GM18517 (cell line): ENCODE results near the gene TMBIM1.
A peak's percentile ranks its signal among the peaks of the same experiment; 100 is the strongest.

Source experiments
- ATAC-seq: cut with Tn5 transposase; IDR thresholded peaks from one replicate; pipeline ENCODE4 v1.9.1; 2021; ENCODE audit warnings: mild to moderate bottlenecking, moderate library complexity; ENCODE audit not compliant: unreplicated experiment

The TMBIM1 gene

GRCh38 chr2:218293715-218294429, 1.6 kb upstream of the TMBIM1 start:
- no peak for ATAC-seq

GRCh38 chr2:218291318-218292047, 820 bp downstream of the TMBIM1 start:
- ATAC-seq, result no peak

DNA sequence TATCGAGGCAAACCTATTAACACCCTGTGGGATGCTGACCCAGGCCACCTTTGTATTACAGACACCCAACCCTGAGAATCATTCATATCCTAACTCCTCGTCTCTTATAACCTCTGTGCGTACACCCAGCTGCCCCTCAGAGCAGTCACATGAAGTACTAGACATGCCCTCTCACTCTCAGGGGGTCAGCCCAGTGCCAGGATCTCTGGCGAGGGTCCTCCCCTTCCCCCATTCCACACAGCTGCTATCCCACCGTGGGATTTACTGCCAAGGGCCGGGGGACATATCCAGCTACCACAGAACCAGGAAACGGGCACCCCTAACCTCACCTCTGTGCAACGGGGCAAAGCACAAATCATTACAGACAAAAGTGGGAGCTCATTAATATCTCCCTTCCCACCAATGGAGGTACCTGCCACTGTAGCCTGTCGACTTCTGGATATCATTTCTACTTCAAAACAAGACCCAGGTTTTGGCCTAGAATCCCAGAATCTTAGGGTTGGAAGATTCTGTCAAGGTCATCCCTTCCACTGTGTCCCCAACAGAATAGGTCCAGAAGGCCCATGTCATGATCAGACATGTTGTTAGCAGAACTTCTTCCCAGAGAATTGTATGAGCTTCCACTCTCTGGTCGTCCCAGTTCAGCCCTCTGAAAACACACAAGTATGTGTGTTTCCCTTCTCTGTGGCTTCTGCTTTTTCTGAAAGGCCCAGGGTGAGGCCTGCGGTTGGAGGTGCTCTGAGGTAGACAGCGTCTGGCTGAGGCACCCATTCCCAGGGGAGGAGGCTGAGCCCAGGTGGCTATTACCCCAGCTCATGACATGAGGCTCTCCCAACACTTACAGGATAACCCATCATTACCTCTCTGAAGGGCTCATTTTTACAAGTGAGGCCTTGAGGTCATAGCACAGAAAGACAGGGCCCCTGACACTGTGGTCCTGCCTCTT, 1.7 kb downstream of the TMBIM1 start:
- peak; percentile 50 for ATAC-seq

- no peak for ATAC-seq
These were observed 2.5 kb downstream of the TMBIM1 start for GRCh38 chr2:218289639-218290315.

DNA sequence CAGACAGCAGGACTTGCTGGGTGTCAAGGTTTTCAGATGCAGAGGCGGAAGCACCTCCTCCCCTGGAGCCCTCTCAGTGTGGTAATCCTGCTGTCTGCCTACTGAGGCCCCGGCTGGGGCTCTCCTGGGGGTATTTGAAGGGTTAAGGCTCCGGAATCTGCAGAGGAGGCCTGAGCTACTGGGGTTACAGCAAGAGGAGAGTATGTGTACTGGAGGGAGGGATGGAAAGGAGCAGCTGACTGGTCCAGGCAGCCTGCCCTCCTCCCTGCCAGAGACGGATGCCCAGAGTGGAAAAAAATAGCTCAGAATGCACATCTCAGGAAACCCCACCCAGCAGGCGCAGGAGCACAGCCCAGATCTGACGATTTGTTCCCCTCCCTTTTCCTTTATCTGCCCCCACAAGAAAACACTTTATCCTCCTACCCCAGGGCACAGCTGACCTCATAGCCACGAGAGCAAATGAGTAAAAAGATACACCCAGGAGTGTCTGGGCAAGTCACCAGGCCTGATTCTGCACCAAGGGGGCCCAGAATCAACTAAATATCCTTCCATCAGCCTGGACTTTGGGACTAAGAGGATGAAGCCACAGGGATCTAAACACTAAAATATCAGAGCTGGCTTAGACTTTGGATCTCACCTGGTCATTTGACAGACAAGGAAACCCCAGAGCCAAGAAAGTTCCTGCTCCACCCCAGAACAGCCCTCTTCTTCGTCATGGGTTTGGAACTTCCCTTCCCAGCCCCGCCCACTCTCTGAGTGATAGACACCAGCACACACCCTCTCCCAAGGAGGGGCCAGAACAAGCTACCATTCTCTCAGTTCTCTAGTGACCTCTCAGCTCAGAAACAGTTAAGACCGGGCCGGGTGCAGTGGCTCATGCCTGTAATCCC, 5.5 kb downstream of the TMBIM1 start:
- peak; percentile 62 for ATAC-seq

DNA sequence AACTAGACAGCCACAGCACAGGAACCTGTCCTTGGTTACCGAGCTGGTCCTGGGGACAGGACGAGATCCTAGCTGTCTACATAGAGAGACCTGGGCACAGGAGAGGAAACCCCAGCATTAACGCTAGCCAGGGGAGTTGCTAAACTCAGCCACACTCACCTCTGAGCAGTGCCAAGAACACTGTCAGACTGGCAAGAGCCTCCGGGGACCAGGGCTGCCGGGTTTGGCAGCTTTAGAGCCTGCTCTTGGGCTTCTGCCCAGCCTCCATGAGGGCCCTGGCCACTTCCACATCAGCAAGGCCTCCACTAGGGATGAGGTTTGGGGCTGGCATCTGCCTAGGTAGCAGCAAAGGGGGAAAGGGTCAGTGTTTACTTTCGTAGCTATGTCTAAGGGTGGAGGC, 6.7 kb downstream of the TMBIM1 start:
- no peak for ATAC-seq

DNA sequence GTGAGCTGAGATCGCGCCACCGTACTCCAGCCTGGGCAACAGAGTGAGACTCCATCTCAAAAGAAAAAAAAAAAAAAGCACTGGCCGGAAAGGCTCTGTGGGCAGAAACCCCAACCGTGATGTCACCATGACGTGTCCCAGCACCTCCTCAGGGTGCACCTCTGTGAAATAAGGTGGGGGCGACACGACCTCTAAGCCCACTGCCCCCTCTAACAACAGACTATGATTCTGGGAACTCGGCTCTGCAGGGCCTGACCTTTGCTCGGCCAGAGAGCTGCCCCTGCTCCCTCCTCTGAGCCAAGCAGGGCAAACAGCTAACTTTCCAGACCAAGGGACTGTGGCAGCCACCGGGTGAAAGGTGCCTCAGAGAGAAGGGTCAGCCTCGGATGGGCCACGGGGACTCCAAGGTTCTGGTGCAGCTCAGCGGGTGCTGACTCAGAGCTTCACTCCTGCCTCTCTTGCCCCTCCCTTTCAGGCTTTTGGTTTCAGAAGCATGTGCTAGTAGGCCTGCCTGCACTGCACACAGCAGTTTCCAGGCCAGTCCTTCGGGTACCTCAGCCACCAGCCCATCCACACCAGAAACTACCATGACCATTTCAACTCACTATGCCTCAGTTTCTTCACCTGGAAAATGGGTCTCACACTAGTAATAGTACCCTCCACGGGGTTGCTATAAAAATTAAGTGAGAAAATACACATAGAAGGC, 8.0 kb downstream of the TMBIM1 start:
- peak; percentile 52 for ATAC-seq

DNA sequence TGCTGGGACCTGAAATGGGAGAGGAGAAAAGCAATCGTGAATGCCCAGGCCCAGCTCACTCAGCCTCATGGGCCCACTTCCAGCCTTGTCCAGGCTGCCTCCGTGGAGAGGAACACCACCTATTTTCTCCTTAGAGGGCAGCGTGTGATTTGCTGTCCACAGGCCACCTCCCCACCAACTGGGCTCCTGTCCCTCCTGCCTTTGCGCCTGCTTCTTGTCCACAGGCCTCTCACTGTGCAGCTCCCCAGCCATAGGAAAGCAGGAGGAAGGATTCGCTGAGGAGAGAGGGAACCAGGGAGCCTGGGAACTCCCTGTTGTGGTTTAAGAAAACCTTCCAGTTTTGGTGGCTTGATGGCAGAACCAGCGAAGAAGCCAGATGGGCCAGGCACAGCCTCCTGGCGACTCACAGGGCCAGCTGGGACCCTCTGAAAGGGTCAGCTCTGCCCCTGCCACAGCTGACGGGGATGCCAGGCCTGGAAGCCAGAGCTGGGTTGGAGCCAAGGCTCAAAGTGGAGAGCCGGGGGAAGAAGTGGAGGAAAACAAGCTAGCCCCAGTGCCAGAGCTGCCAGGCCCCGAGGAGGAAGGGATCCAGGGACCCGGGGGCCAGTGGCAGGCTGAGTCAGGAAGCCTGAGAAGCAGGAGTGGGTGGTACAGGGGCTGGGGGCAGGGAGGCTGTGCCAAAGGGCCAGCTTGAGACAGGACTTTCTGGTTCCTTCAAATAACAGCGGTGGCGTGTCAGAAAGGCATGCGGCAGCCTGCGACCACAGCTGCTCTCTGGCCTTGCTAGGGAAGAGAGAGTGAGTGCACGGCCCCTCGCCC, 9.9 kb downstream of the TMBIM1 start:
- ATAC-seq, result no peak

- no peak for ATAC-seq
These were observed 10.9 kb downstream of the TMBIM1 start for GRCh38 chr2:218281449-218281848.

GRCh38 chr2:218280260-218280870, 11.9 kb downstream of the TMBIM1 start:
- no peak for ATAC-seq

DNA sequence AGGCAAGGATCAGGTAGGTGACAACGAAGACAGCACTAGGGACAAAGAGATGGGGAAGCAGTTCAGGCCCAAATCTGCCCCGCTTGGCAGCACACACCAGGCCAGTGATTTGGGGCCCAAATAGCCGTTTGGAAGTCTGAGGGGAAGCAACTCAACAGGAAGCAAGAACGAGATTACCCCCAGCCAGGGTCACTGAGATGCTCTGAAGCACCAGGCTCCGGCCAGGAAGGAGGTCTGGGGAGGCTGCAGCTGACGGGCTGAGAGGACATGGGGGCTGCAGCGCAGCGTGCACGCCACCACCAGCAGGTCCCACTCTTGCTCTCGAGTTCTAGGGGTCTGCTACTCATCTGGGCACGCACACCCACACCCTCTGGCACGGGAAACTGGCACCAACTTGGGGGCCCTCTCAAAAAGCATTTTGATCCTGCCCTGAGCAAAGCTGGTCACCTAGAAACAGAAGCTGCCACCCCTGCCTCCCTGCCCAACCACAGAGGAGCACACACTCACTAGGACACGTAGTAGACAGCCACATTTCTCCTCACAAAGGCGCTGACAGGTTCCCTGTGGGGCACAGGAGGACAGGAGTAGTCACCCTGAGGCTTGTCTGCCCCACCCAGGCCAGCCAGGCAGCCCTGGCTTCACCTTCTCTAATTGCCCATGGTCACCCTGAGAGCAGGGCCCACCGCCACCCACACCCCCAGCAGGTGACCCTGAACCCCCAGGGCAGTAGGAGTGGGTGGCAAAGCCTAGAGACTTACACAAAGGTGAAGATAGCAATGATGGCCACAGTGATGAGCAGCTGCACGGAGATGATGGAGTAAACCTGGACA, 13.6 kb downstream of the TMBIM1 start:
- ATAC-seq, result no peak

DNA sequence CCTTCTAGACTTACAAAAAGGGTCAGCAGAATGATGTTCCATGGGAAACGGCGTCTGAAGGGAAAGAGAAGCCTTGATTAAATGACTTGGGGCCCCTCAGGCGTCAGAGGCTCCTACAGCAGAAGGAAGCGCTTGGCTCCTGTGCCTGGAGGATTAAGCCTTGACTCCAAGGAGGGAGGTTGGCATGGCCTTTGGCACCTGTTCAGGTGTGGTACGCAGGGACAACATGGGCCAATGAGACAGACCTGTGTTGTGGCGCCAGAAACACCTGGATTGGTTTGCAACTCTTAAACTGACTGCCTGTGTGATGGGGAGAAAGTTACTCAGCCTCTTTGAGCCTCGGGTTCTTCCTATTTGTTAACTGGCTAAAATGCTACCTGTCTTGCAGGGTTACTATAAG, 14.4 kb downstream of the TMBIM1 start:
- no peak for ATAC-seq

DNA sequence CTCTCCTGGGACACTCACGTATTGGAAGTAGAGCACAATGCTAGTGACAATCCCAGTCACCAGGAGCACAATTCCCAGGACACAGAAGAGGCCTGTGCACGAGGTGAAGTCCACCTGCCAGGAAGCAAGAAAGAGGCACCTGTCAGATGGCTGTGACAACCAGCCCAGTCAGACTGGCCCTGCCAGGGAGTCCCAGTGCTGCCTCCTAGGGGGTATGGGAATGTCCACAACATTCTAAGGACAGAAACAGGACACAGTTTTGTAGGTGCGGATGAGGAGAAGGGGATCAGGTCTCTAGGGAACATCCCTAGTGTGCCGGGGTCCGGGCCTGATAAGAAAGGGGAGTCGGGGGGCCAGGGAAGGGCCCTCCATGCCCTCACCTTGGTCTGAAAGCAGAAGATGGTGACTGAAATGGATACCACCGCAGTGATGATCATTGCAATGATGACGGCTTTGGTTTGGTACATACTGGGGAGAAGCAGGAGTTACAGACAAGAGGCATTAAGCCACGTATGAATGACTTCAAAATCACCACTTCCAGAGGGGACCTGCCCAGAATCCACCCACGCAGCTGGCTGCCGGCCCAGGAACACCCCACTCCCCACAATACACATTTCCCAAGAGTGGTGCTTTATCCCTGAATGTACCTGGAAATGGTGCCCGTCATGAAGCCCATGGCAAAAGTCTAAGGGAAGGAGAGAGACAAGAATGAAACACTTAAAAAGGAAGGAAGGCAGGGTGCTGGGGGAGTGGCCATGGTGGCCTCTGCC, 15.1 kb downstream of the TMBIM1 start:
- ATAC-seq, result no peak

DNA sequence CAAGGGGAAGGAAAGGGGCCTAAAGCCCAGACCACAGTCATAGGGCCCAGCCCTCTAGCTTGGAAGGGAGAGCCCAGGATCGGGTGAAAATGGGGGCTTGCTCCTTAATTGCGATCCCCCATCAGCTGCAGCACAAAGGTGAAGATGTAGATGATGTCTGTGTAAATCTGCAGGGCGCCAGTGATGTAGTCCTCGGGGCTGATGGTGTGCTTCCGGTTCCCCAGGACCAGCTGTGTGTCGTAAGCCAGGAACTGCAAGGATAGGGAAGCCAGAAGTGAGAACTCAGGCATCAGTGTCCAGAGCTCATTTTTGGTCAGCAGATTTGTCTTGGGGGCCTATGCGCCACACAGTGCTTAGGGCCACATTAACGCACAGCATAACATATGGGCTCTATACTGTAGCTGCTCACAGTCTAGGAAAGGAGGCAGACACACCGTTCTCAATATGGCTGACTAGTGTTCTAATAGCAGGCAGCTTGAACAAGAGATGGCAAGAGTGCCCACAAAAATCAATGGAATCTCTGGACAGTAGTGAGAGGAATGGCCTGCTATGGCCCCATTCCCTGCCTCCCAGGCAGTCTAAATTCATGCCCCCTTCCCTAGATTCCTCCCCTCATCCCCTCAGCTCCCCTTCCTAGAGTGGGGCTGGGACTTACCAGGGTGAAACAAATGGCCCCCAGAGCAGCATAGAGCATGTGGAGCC, 16.8 kb downstream of the TMBIM1 start:
- ATAC-seq, result no peak

GRCh38 chr2:218274586-218274985, 17.7 kb downstream of the TMBIM1 start:
- ATAC-seq, result no peak

DNA sequence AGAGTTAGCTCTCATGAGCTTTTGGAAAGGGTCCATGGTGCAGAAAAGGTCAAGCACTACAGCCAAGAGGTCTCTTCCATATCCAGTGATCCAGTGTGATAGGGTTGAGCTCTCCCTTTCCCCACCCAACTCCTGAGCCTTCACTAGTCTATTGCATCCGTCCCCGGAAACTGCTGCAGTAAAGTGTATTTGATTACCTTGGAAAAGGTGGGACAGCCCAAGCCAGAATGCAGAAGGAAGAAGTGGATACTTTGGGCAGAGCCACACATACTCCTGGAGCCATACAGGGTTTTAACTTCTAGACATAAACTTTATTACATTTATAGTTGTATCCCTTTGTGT, 18.4 kb downstream of the TMBIM1 start:
- no peak for ATAC-seq
